Transverse colon (tissue), 4 donors: Measurements from ENCODE around the gene PTPRQ. TPM values are rescaled to one million over a fixed set of nuclear protein-coding genes. Genes with fewer than 3 reads are reported as not detected.

Experiments
- DNase-seq: peaks from one replicate; pipeline ENCODE4 v3.0.0-alpha.2; 2019
- H3K27ac ChIP-seq, 4 donors: fragments of 200-600 bp; sonication (generic); 2 replicates each; pipeline ENCODE4 v1.5.1; 2016 to 2018; ENCODE audit warnings: inconsistent platforms in 4 of 4
- H3K27me3 ChIP-seq: fragments of 200-600 bp; sonication (generic); 2 replicates; pipeline ENCODE4 v1.5.1; 2017; ENCODE audit warnings: inconsistent platforms
- H3K36me3 ChIP-seq, 4 donors: fragments of 200-600 bp; sonication (generic); 2 replicates each; pipeline ENCODE4 v1.5.1; 2017 to 2019; ENCODE audit warnings: inconsistent platforms in 4 of 4
- H3K4me1 ChIP-seq, 4 donors: fragments of 200-600 bp; sonication (generic); 2 replicates each; pipeline ENCODE4 v1.5.1; 2017 to 2020; ENCODE audit warnings: inconsistent platforms in 4 of 4
- H3K4me3 ChIP-seq, 4 donors: fragments of 200-600 bp; sonication (generic); 1 replicate in 1 of 4; 2 replicates in 3 of 4; pipeline versions ENCODE4 v1.5.1 to v1.6.1; 2017 to 2019; ENCODE audit warnings: inconsistent platforms in 4 of 4
- H3K9me3 ChIP-seq, 2 donors: fragments of 200-600 bp; sonication (generic); 2 replicates each; pipeline ENCODE4 v1.5.1; 2017 to 2019; ENCODE audit warnings: inconsistent platforms in 2 of 2
- CTCF ChIP-seq, 5 experiments: fragments of 200-600 bp in 3 of 5; fragments of 450-650 bp in 2 of 5; sonication (generic) in 3 of 5; IDR thresholded peaks; 1 replicate in 2 of 5; 2 replicates in 3 of 5; pipeline ENCODE4 v1.5.1; 2016 to 2017; ENCODE audit warnings: antibody characterized with exemption in 5 of 5, inconsistent platforms in 3 of 5, mild to moderate bottlenecking in 2 of 5, moderate library complexity in 1 of 5
- EP300 ChIP-seq: sonication (generic); formaldehyde crosslinking; IDR thresholded peaks from one replicate; pipeline ENCODE4 v1.6.1; 2017; ENCODE audit warnings: antibody characterized with exemption, low read depth
- POLR2A ChIP-seq: fragments of 450-650 bp; IDR thresholded peaks from one replicate; pipeline ENCODE4 v1.6.1; 2016; ENCODE audit warnings: antibody characterized with exemption, mild to moderate bottlenecking, moderate library complexity
- POLR2AphosphoS5 ChIP-seq, 3 donors: sonication (generic); formaldehyde crosslinking; IDR thresholded peaks; one replicate each; pipeline ENCODE4 v1.6.1; 2016; ENCODE audit warnings: antibody characterized with exemption in 3 of 3
- WGBS, 2 donors: methylation state at CpG; one replicate each; pipeline ENCODE4 v1.1.5; 2018; ENCODE audit warnings: low coverage in 1 of 2; 5-methylcytosine and 5-hydroxymethylcytosine counted together
- in situ Hi-C, 4 donors: fragments of 200-750 bp; cut with MboI; loops; one replicate each; pipeline versions ENCODE4 v1.15.0 to v1.15.1; 2017; ENCODE audit warnings: low sequenced_read_pairs in 3 of 4, low pct_ligation_motif_present in 1 of 4, low pct_unique_long_range_greater_than_20kb in 1 of 4
- intact Hi-C: fragments of 100-400 bp; cut with DNase I; formaldehyde crosslinking; loops from one replicate; pipeline ENCODE4 v1.15.1; 2023; ENCODE audit warnings: low total_unique reads
- total RNA-seq, 4 donors: library from RNA; depleted of rRNA; stranded (reverse); fragments of >200 nt; gene quantifications; one replicate each; pipeline ENCODE4 v1.1.0, GENCODE V29; 2016

The PTPRQ gene
- total RNA-seq, 4 donors from 2014 or later: under 0.01 to 0.16 TPM; not detected in 2

- Histone ChIP-seq H3K9me3 (no peaks in the 10 kb centered on the region), H3K27me3 (no peaks in the 10 kb centered on the region), H3K27ac (no peak overlapping the region), H3K4me3 (no peak overlapping the region), H3K36me3 (no peaks in the 10 kb centered on the region), H3K4me1 (no peaks in the 10 kb centered on the region)
- TF ChIP-seq EP300: no peak
- no peak for TF ChIP-seq CTCF (IDR thresholded peaks at IDR 0.05)
- no peak for TF ChIP-seq POLR2AphosphoS5 (IDR thresholded peaks at IDR 0.05)
- no peak for TF ChIP-seq POLR2A
- in situ Hi-C loops: no loop called here
- WGBS, 2 donors: 73 to 81% methylated on average over 1 of the region's 1 CpG
- intact Hi-C loops: no loop called here
- no peak for DNase-seq
These were observed 246.1 kb downstream of the PTPRQ start for GRCh38 chr12:80690090-80690489.

- Histone ChIP-seq H3K4me1 (no peaks in the 10 kb centered on the region), H3K27ac (no peak overlapping the region), H3K36me3 (no peaks in the 10 kb centered on the region), H3K27me3 (no peaks in the 10 kb centered on the region), H3K4me3 (no peak overlapping the region), H3K9me3 (no peaks in the 10 kb centered on the region)
- intact Hi-C loops (no loop called here), in situ Hi-C loops (no loop called here)
- DNase-seq: no peak
- WGBS, 2 donors: 51 to 58% methylated on average over 2 of the region's 2 CpGs
- TF ChIP-seq POLR2A: no peak
- TF ChIP-seq POLR2AphosphoS5 (IDR thresholded peaks at IDR 0.05): no peak
- no peak for TF ChIP-seq EP300
- TF ChIP-seq CTCF (IDR thresholded peaks at IDR 0.05): no peak
These were observed 246.5 kb downstream of the PTPRQ start for GRCh38 chr12:80690513-80690912.

GRCh38 chr12:80692114-80692513, 248.1 kb downstream of the PTPRQ start:
- whole genome bisulfite sequencing, 2 donors: 59 to 86% methylated on average over 1 of the region's 1 CpG
- TF ChIP-seq CTCF (IDR thresholded peaks at IDR 0.05) (no peak), EP300 (no peak), POLR2A (no peak), POLR2AphosphoS5 (IDR thresholded peaks at IDR 0.05) (no peak)
- Histone ChIP-seq H3K4me3 (no peak overlapping the region), H3K27ac (no peak overlapping the region), H3K27me3 (no peaks in the 10 kb centered on the region), H3K36me3 (no peaks in the 10 kb centered on the region), H3K4me1 (no peaks in the 10 kb centered on the region), H3K9me3 (no peaks in the 10 kb centered on the region)
- intact Hi-C loops (no loop called here), in situ Hi-C loops (no loop called here)
- no peak for DNase-seq

GRCh38 chr12:80697270-80697887, 253.3 kb downstream of the PTPRQ start:
- Histone ChIP-seq H3K9me3 (no peaks in the 10 kb centered on the region), H3K4me1 (no peaks in the 10 kb centered on the region), H3K4me3 (no peak overlapping the region), H3K27ac (no peak overlapping the region), H3K36me3 (no peaks in the 10 kb centered on the region), H3K27me3 (no peaks in the 10 kb centered on the region)
- WGBS, 2 donors: 59 to 69% methylated on average over 2 of the region's 2 CpGs
- DNase-seq: no peak
- intact Hi-C loops (no loop called here), in situ Hi-C loops (no loop called here)
- TF ChIP-seq CTCF (IDR thresholded peaks at IDR 0.05): no peak
- TF ChIP-seq POLR2A: no peak
- TF ChIP-seq EP300: no peak
- no peak for TF ChIP-seq POLR2AphosphoS5 (IDR thresholded peaks at IDR 0.05)
